ENCODE results near the gene CHKB.

GRCh38 chr22:50608996-50609395 lies 26.3 kb upstream of the CHKB start:
- TF ChIP-seq, protein P1, sequence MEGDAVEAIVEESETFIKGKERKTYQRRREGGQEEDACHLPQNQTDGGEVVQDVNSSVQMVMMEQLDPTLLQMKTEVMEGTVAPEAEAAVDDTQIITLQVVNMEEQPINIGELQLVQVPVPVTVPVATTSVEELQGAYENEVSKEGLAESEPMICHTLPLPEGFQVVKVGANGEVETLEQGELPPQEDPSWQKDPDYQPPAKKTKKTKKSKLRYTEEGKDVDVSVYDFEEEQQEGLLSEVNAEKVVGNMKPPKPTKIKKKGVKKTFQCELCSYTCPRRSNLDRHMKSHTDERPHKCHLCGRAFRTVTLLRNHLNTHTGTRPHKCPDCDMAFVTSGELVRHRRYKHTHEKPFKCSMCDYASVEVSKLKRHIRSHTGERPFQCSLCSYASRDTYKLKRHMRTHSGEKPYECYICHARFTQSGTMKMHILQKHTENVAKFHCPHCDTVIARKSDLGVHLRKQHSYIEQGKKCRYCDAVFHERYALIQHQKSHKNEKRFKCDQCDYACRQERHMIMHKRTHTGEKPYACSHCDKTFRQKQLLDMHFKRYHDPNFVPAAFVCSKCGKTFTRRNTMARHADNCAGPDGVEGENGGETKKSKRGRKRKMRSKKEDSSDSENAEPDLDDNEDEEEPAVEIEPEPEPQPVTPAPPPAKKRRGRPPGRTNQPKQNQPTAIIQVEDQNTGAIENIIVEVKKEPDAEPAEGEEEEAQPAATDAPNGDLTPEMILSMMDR (IDR thresholded peaks at IDR 0.05; ENCODE audit: insufficient read depth, low read length, poor library complexity, severe bottlenecking), result no peak
- TF ChIP-seq EZH2phosphoT487 (conservative IDR thresholded peaks at IDR 0.05; ENCODE audit: low read length), result no peak

Data from SU-DHL-6 (cell line).